Measurements from ENCODE around the gene ELMO1.

DNA sequence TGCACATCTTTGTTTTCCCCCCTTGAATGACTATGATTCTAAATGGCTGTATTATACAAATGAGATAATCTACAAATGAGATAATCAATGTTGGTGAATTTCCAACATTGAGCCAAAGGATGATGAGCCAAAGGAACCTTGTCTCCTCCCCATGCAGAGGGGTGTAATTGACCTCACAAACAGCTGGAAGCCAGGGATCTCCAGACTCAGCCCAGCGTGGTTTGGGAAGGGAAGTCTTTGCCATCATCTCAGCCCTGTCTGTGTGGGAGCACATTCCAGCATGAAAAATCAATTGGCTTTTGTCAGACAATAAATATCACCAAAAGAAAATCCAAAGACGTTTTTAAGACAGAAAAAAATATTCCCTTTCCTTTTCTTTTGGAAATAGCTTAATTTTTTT is 452.9 kb downstream of the ELMO1 start:
- TF ChIP-seq POLR2A (IDR thresholded peaks at IDR 0.05; ENCODE audit: low read depth, low read length) (no peak), TAF1 (IDR thresholded peaks at IDR 0.05; ENCODE audit: borderline replicate concordance, low read depth, low read length) (no peak)

All from GM12892 (cell line).